ENCODE measurements around the gene WDR45B.

- no peak for TF ChIP-seq CTCF (IDR thresholded peaks at IDR 0.05; ENCODE audit: low read depth, low read length, poor library complexity, severe bottlenecking)
- TF ChIP-seq EZH2phosphoT487 (IDR thresholded peaks at IDR 0.05; ENCODE audit: borderline replicate concordance, low read length) = no peak
These were observed 2.5 kb upstream of the WDR45B start for GRCh38 chr17:82650723-82651122.

Measured in DOHH2 (cell line).